Small intestine (tissue), 7 donors: Measurements from ENCODE around the gene ZKSCAN8. TPM values are rescaled to one million over a fixed set of nuclear protein-coding genes. Genes with fewer than 3 reads are reported as not detected.

Experiments used
- DNase-seq, 2 donors: peaks; one replicate each; pipeline versions ENCODE4 v3.0.0 to v3.0.0-alpha.2; 2013
- FAIRE-seq: peaks from 2 replicates; lab custom pipeline; 2012; peaks lifted over from hg19 to GRCh38; lab: Jason Lieb, UNC
- H3K27ac ChIP-seq, 3 donors: one replicate each; pipeline ENCODE4 v1.5.1; 2013; ENCODE audit warnings: low read length in 2 of 3, mild to moderate bottlenecking in 2 of 3, control low read depth in 1 of 3, inconsistent platforms in 1 of 3, low read depth in 1 of 3, moderate library complexity in 1 of 3
- H3K27me3 ChIP-seq, 3 donors: one replicate each; pipeline ENCODE4 v1.6.1; 2013; ENCODE audit warnings: low read length in 3 of 3, inconsistent platforms in 1 of 3; ENCODE audit not compliant: control insufficient read depth in 3 of 3, insufficient read depth in 3 of 3
- H3K36me3 ChIP-seq, 3 donors: one replicate each; pipeline ENCODE4 v1.6.1; 2013; ENCODE audit warnings: low read length in 3 of 3, inconsistent platforms in 1 of 3, low read depth in 1 of 3, mild to moderate bottlenecking in 1 of 3, moderate library complexity in 1 of 3; ENCODE audit not compliant: control insufficient read depth in 3 of 3, insufficient read depth in 2 of 3
- H3K4me1 ChIP-seq, 3 donors: one replicate each; pipeline ENCODE4 v1.6.1; 2013; ENCODE audit warnings: low read length in 2 of 3, inconsistent platforms in 1 of 3, low read depth in 1 of 3, mild to moderate bottlenecking in 1 of 3, moderate library complexity in 1 of 3; ENCODE audit not compliant: control insufficient read depth in 3 of 3, insufficient read depth in 2 of 3
- H3K4me3 ChIP-seq, 3 donors: one replicate each; pipeline ENCODE4 v1.5.1; 2013; ENCODE audit warnings: low read length in 3 of 3, control low read depth in 1 of 3, inconsistent platforms in 1 of 3, low read depth in 1 of 3, mild to moderate bottlenecking in 1 of 3, moderate library complexity in 1 of 3
- H3K9me3 ChIP-seq, 2 donors: one replicate each; pipeline ENCODE4 v1.6.1; 2013; ENCODE audit warnings: low read depth in 1 of 2, low read length in 1 of 2; ENCODE audit not compliant: control insufficient read depth in 2 of 2, insufficient read depth in 1 of 2
- WGBS, 3 donors: extraction: QIAGEN DNeasy Blood & Tissue Kit; methylation state at CpG; one replicate each; pipeline ENCODE4 v1.1.7; 2013; 5-methylcytosine and 5-hydroxymethylcytosine counted together
- polyA plus RNA-seq, 4 donors: library from polyadenylated mRNA; stranded (reverse) in 3 of 4; unstranded in 1 of 4; fragments of 200-250 nt in 3 of 4; fragments of 120-200 nt in 1 of 4; gene quantifications; one replicate each; pipeline versions ENCODE4 v1.2.1 to v1.2.3, GENCODE V29; 2013
- donor health status: healthy with polysubstance abuse.
- donor health status: control.
- donor health status: control.
- donor health status: Bipolar disorder and iron deficiency.
- donor health status: healthy.

Gene ZKSCAN8
- polyA plus RNA-seq, 4 donors = 1.1 to 20.1 (median 2.3) TPM

DNA sequence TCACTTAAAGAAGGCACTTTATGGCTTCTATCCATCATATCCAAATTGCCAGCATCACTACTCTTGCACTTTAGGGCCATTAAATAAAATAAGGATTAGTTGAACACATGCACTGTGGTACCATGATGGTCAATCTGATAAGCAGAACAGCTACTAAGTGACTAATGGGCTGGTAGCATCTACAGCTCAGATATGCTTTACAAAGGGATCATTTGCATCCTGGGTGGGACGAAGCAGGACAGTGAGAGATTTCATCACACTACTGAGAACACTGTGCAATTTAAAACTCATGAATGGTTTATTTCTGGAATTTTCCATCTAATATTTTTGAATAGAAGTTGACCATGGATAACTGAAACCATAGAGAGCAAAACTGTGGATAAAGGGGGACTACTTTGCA lies 58.3 kb downstream of the ZKSCAN8 start:
- Histone ChIP-seq H3K36me3 (no peaks in the 10 kb centered on the region), H3K27ac (no peak overlapping the region), H3K4me1 (no peaks in the 10 kb centered on the region), H3K27me3 (peaks cover 0 to 19% (median 10%) of the 10 kb centered on the region in 3 donors), H3K9me3 (peaks cover 2 to 10% of the 10 kb centered on the region in 2 donors), H3K4me3 (no peak overlapping the region)
- WGBS, 3 donors = 56 to 74% (median 61%) methylated on average over 1 of the region's 1 CpG
- DNase-seq (no peak), FAIRE-seq (no peak)

DNA sequence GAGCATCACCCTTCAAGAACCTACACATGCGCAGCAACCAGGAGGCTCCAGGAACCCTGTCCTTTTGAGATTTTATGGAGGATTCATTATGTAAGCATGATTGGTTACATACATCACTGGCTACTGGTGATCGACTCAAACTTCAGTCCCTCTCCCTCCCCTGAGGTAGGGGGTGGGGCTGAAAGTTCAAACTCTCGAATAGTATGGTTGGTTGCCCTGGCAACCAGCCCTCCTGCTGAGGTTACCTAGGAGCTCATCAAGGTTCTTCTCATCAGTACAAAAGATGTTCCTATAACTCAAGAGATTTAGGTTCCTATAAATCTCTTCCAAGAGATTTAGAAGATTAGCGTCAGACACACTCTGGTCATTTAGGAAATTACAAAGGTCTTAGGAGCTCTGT lies 61.5 kb downstream of the ZKSCAN8 start:
- Histone ChIP-seq H3K36me3 (no peaks in the 10 kb centered on the region), H3K4me1 (peaks cover under 1 to 10% (median 8%) of the 10 kb centered on the region in 3 donors), H3K27ac (no peak overlapping the region), H3K4me3 (no peak overlapping the region), H3K27me3 (peaks cover 0 to 35% (median 29%) of the 10 kb centered on the region in 3 donors), H3K9me3 (peaks cover 2 to 4% of the 10 kb centered on the region in 2 donors)
- WGBS, 3 donors = 38 to 42% (median 40%) methylated on average over 4 of the region's 4 CpGs
- FAIRE-seq = no peak
- no peak for DNase-seq

DNA sequence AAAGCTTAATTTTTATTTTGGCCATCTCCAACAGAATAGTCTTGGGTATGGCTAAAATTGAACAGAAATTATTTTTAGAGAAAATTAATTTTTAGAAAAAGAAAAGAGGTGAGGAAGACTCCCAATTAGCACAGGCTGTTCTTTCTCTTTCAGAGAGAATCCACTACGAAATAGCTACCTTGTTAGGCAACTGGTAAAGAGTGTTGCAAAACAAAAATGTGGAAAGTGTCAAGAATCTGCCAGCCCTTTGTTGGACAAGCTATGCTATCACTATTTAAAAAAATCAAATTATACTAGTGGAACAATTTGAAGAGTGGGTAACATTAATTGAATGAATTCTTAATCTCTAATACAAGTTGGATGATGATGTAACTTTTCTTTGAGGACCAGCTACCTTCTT lies 64.2 kb downstream of the ZKSCAN8 start:
- Histone ChIP-seq H3K4me1 (peaks cover 2 to 10% (median 9%) of the 10 kb centered on the region in 3 donors), H3K4me3 (no peak overlapping the region), H3K9me3 (peaks cover 2 to 4% of the 10 kb centered on the region in 2 donors), H3K27ac (no peak overlapping the region), H3K36me3 (no peaks in the 10 kb centered on the region), H3K27me3 (peaks cover 0 to 45% (median 27%) of the 10 kb centered on the region in 3 donors)
- FAIRE-seq (no peak), DNase-seq (no peak)
- 55 to 74% (median 62%) methylated on average over 1 of the region's 1 CpG for WGBS, 3 donors

DNA sequence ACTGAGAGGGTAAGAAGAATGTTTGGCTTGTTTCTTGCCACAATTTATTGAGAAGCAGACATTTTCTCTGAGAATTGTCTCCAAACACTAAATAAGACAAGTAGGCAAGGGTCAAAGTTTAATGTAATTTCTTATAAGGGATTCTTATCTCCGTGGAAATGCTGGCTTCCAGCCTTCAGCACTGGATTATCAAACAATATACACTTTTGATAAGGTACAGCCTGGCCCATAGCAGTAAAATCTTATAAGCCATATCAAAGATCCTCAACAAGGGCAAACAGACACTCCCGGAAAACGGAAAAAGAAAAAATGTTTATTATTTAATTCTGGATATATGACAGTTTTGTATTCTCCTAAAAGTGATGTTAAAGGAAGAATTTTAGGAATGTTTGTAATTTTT lies 64.8 kb downstream of the ZKSCAN8 start:
- no peak for FAIRE-seq
- H3K27me3 ChIP-seq = peaks cover 0 to 52% (median 27%) of the 10 kb centered on the region in 3 donors
- no peak overlapping the region for H3K27ac ChIP-seq
- H3K4me1 ChIP-seq = peaks cover 2 to 10% (median 9%) of the 10 kb centered on the region in 3 donors
- H3K36me3 ChIP-seq = no peaks in the 10 kb centered on the region
- peaks cover 2 to 4% of the 10 kb centered on the region in 2 donors for H3K9me3 ChIP-seq
- 10 to 33% (median 22%) methylated on average over 3 of the region's 3 CpGs for WGBS, 3 donors
- DNase-seq = peak in 1 of 2 donors; percentile 50
- no peak overlapping the region for H3K4me3 ChIP-seq

DNA sequence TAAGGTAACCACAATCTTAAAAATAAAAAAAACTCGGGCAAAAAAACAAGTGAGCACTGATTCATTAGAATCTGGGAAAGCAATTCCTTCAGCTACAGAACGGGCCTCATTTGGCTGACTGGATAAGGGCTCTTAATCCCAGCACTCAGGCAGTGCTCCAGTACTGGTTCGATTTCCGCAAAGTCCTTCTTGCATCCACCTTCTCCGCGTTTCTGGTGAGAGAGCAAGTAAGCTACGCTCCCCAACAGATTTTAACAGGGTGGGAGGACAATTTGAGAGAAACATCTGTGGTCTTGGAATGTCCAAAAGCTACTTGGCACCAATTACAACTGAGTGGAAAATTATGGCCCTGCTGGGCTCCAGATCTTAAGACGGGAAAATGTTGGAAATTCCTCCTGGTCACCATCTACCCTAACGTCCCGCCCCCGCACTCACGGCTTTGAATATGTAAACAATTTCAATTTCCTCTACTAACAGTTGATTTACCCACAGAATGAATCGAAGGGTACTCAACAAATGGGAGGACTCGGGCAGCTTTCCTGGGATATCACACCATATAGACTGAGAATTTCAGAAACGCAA lies 65.3 kb downstream of the ZKSCAN8 start:
- Histone ChIP-seq H3K9me3 (peaks cover 2 to 4% of the 10 kb centered on the region in 2 donors), H3K4me1 (peaks cover 2 to 10% (median 9%) of the 10 kb centered on the region in 3 donors), H3K27me3 (peaks cover 0 to 54% (median 30%) of the 10 kb centered on the region in 3 donors), H3K27ac (no peak overlapping the region), H3K36me3 (no peaks in the 10 kb centered on the region), H3K4me3 (peak overlapping the region in 1 of 3 donors; percentile 4)
- 7 to 15% (median 7%) methylated on average over 15 of the region's 15 CpGs for WGBS, 3 donors
- DNase-seq (peak in 1 of 2 donors; percentile 23), FAIRE-seq (no peak)

DNA sequence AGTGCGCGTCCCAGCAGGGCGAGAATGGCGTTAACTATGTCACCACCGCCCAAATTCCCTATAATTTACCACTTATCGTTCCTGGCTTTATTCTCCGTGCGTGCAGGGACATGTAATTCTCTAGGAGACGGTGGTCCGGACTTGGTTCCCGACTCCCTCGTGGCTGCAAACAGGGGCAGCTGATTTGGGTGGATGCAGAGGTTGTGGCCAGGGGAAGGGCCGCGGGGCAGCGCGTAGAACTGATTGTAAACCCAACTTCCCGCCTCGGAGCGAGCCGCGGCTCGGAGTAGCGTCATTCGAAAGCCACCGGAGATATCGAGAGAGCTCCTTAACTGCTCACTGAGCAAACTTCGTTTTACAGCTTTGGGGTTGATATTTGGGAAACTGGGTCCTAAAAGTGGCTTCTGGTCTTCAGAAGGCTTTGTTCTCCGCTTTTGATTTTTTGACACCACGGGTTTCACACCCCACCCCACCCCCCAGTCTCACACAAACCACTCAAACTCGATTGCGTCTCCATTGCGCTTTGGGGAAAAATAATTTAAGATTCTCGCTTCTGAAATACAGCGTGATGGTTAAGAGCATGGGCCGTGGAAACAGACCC lies 65.9 kb downstream of the ZKSCAN8 start:
- Histone ChIP-seq H3K9me3 (peaks cover 2 to 4% of the 10 kb centered on the region in 2 donors), H3K27me3 (peaks cover 0 to 59% (median 30%) of the 10 kb centered on the region in 3 donors), H3K36me3 (no peaks in the 10 kb centered on the region), H3K27ac (no peak overlapping the region), H3K4me3 (peak overlapping the region in 2 of 3 donors; percentile 4 to 14), H3K4me1 (peaks cover 2 to 10% (median 9%) of the 10 kb centered on the region in 3 donors)
- FAIRE-seq = no peak
- WGBS, 3 donors = 1 to 5% (median 4%) methylated on average over 35 of the region's 35 CpGs
- DNase-seq = peak; percentile 53 to 55

DNA sequence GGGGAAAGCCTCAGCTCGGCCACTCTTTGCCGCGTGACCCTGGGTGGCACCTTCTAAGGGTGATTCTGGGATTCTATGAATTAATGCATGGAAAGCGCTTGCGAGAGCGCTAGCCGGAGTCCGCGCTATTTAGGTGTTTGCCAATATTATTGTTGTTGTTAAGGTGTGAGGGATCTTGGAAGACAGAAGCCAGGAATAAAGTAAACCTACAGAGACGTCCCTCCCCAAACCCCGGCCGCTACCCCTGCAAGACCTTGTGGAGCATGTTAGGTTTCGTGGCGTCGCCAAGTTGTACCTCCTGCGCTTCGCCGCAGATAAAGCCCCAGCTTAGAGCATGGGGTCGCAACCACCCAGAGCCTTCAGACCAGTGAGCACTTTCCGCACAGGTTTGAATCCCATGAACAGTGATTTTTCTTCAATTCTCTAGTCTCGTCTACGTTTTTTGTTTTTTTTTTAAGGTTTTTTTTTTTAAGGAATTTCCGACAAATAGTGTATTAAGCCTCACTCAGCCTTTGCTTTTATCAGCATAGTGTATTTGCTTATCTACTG lies 66.5 kb downstream of the ZKSCAN8 start:
- WGBS, 3 donors = 6 to 10% (median 9%) methylated on average over 23 of the region's 23 CpGs

More for the DNA sequence above, 66.5 kb downstream of the ZKSCAN8 start:
- peak in 1 of 2 donors; percentile 38 for DNase-seq
- H3K27me3 ChIP-seq = peaks cover 0 to 63% (median 31%) of the 10 kb centered on the region in 3 donors
- H3K27ac ChIP-seq = no peak overlapping the region
- H3K4me1 ChIP-seq = peaks cover 2 to 10% (median 9%) of the 10 kb centered on the region in 3 donors
- H3K9me3 ChIP-seq = peaks cover 0 to 3% of the 10 kb centered on the region in 2 donors
- FAIRE-seq = no peak
- H3K4me3 ChIP-seq = no peak overlapping the region
- H3K36me3 ChIP-seq = no peaks in the 10 kb centered on the region
